Measurements from ENCODE around the gene CHST8. TPM values are rescaled to one million over a fixed set of nuclear protein-coding genes. Genes with fewer than 3 reads are reported as not detected.

The CHST8 gene
- polyA plus RNA-seq, 1 experiment: not detected

DNA sequence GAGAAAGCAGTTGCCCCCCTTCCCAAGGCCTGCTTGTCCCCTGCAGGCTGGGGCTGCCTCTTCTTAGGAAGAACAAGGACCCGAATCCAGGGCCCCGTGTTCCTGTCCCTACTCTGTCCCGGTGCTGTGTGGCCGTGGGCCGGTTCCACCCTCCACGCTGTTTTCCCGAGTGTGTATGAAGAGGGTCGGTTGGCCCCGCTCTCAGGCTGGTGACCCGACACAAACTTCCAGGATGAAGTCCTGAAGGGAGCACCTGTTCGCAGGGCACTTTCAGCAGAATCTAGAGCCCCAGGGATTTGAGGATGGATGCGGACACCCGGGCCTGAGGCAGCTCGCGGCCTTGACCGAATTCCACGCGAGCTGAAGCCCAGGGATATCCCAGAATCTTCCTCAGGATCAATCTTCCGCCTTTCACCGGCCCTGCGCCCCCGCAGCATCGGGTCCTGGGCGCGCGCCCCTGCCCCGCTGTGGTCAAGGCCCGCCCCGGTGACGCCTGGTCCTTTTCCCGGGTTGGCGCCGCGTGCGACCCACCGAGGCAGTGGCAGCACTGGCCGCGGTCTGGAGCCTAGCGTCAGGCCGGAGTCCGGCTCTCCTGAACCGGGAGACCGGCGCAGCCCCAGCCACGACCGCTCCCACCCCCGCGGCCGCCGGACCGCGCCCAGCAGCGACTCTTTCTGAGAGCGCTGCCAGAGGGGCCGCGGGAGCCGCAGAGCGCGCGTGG lies 528 bp upstream of the CHST8 start:
- H3K27me3 ChIP-seq (ENCODE audit: control insufficient read depth, insufficient read depth, low read length): peaks cover 35% of the 10 kb centered on the region
- TF ChIP-seq CTCF (IDR thresholded peaks at IDR 0.05; ENCODE audit: low read depth, low read length): no peak
- no peaks in the 10 kb centered on the region for H3K9me3 ChIP-seq (ENCODE audit: control insufficient read depth, insufficient read depth, low read length)
- POLR2A ChIA-PET: no interaction called here
- H3K27ac ChIP-seq (ENCODE audit: low read depth, low read length): no peak overlapping the region
- CTCF ChIA-PET: no interaction called here
- H3K4me3 ChIP-seq (ENCODE audit: low read depth, low read length): no peak overlapping the region
- no peak for DNase-seq (ENCODE audit: low read depth, low spot score)

DNA sequence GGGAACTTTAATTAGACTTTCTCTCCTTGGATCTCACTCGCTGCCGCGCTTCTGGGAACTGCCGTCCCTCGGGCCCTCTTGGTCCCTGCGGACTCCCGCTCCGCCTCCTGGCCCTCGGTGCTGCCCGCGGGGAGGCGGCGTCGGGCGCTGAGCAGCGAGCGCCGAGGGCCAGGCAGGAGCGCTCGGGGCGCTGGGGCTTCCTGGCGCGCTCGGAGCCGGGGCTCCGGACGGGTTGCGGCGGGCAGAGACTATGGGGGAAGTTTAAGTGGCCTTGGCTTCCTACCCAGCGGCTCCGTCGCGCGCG lies 704 bp downstream of the CHST8 start:
- ChIA-PET CTCF (no interaction called here), POLR2A (no interaction called here)
- Histone ChIP-seq H3K27ac (ENCODE audit: low read depth, low read length) (no peak overlapping the region), H3K4me3 (ENCODE audit: low read depth, low read length) (no peak overlapping the region), H3K27me3 (ENCODE audit: control insufficient read depth, insufficient read depth, low read length) (peaks cover 35% of the 10 kb centered on the region), H3K9me3 (ENCODE audit: control insufficient read depth, insufficient read depth, low read length) (no peaks in the 10 kb centered on the region)
- no peak for TF ChIP-seq CTCF (IDR thresholded peaks at IDR 0.05; ENCODE audit: low read depth, low read length)
- no peak for DNase-seq (ENCODE audit: low read depth, low spot score)

GRCh38 chr19:33622809-33623511 lies 1.2 kb downstream of the CHST8 start:
- H3K27ac ChIP-seq (ENCODE audit: low read depth, low read length): no peak overlapping the region
- CTCF ChIA-PET: no interaction called here
- peaks cover 35% of the 10 kb centered on the region for H3K27me3 ChIP-seq (ENCODE audit: control insufficient read depth, insufficient read depth, low read length)
- no peaks in the 10 kb centered on the region for H3K9me3 ChIP-seq (ENCODE audit: control insufficient read depth, insufficient read depth, low read length)
- H3K4me3 ChIP-seq (ENCODE audit: low read depth, low read length): no peak overlapping the region
- DNase-seq (ENCODE audit: low read depth, low spot score): no peak
- POLR2A ChIA-PET: no interaction called here
- TF ChIP-seq CTCF (IDR thresholded peaks at IDR 0.05; ENCODE audit: low read depth, low read length): no peak

DNA sequence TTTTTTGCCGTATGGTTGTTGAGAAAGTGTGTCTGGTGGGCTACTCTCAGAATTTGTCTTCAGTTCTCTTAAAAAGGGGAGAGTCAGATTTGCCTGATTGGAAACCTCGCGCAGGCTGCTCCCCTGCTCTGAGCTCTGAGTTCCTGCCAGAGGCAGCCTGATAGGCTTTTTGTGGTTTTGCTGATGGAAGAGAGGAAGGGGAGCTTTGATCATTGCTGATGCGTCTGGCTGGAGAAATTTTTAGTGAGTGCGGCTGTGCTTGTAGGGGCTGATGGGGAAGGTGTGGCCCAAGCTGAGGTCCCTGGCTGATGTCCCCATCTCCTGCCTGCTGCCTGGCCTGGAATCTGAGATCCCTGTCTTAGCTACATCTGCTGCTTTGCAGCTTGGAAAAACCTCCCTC lies 2.8 kb downstream of the CHST8 start:
- ChIA-PET CTCF (no interaction called here), POLR2A (interaction anchor here (0.6 kb wide), 1 partner anchor 624 kb away, joined by 4 read pairs; no protein-coding TSS in a partner anchor)
- Histone ChIP-seq H3K9me3 (ENCODE audit: control insufficient read depth, insufficient read depth, low read length) (no peaks in the 10 kb centered on the region), H3K27ac (ENCODE audit: low read depth, low read length) (no peak overlapping the region), H3K4me3 (ENCODE audit: low read depth, low read length) (no peak overlapping the region), H3K27me3 (ENCODE audit: control insufficient read depth, insufficient read depth, low read length) (peaks cover 34% of the 10 kb centered on the region)
- no peak for TF ChIP-seq CTCF (IDR thresholded peaks at IDR 0.05; ENCODE audit: low read depth, low read length)
- no peak for DNase-seq (ENCODE audit: low read depth, low spot score)

DNA sequence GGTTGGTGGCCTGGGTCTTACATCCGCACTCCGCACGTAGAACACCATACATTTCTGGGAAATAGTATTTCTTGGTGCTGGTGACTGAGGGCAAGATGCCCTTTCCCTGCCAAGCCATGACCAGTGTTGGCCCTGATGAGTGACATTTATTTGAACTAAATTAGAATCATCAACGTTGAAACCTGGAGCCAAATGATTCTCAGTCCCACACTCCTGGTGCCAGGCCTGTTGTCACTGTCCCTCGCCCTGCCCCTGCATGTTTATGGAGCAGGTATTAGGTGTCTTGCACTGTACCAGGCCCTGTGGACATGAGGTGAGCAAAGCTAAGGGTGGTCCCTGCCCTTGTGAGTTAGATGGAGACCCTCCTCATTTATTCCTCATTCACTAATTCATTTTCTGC lies 5.8 kb downstream of the CHST8 start:
- Histone ChIP-seq H3K4me3 (ENCODE audit: low read depth, low read length) (no peak overlapping the region), H3K27me3 (ENCODE audit: control insufficient read depth, insufficient read depth, low read length) (peaks cover 18% of the 10 kb centered on the region), H3K9me3 (ENCODE audit: control insufficient read depth, insufficient read depth, low read length) (no peaks in the 10 kb centered on the region; the same call in 1 of the 2 replicates), H3K27ac (ENCODE audit: low read depth, low read length) (no peak overlapping the region)
- TF ChIP-seq CTCF (IDR thresholded peaks at IDR 0.05; ENCODE audit: low read depth, low read length): no peak
- DNase-seq (ENCODE audit: low read depth, low spot score): no peak
- ChIA-PET CTCF (no interaction called here), POLR2A (no interaction called here)

All from AG04450 (cell line).